HCT116 (cell line): ENCODE data around the gene WDR27. TPM values are rescaled to one million over a fixed set of nuclear protein-coding genes. Genes with fewer than 3 reads are reported as not detected.

Source experiments
- ATAC-seq: fragments of 200-7000 bp; cut with Tn5 transposase; 2 replicates; pipeline ENCODE4 v1.9.1; 2020; ENCODE audit warnings: mild to moderate bottlenecking, moderate library complexity
- BruUV-seq: library from RNA; stranded (reverse); fragments of 400-500 nt; replicated peaks from 2 replicates; lab custom pipeline; 2021; lab: Mats Ljungman, UMichigan
- CTCF ChIA-PET: fragments of 300-600 bp; sonication (Branson Sonifier 250); formaldehyde crosslinking; loops from one replicate; lab custom pipeline; 2021; ENCODE audit warnings: antibody characterized with exemption; lab: Charles Lee
- POLR2A ChIA-PET: fragments of 300-600, 350-600 bp; sonication (Branson Sonifier 250); formaldehyde crosslinking; loops from one replicate; lab custom pipeline; 2021; ENCODE audit warnings: antibody characterized with exemption; lab: Charles Lee
- RAD21 ChIA-PET, 2 experiments: fragments of 300-600 bp; sonication (Branson Sonifier 250); formaldehyde crosslinking; loops; one replicate each; lab custom pipeline; 2023; ENCODE audit warnings: low total read pairs in 2 of 2; ENCODE audit not compliant: uncharacterized antibody in 2 of 2, unreplicated experiment in 2 of 2, low non-redundant PET in 1 of 2; lab: Charles Lee
- DNase-seq: peaks from one replicate; pipeline ENCODE4 v3.0.0-alpha.2; 2010; ENCODE audit warnings: low read depth, low spot score
- H2AFZ ChIP-seq: fragments of 200-600 bp; shearing (Covaris generic), sonication (generic); 2 replicates; pipeline ENCODE4 v1.6.1; 2017; ENCODE audit warnings: low read depth, mixed run types, mixed read lengths, antibody characterized with exemption, low read length; ENCODE audit not compliant: poor library complexity, severe bottlenecking
- H3K27ac ChIP-seq: 2 replicates; pipeline ENCODE4 v1.5.1; 2012; ENCODE audit warnings: low read depth, low read length
- H3K27me3 ChIP-seq: fragments of 200-600 bp; sonication (generic); 2 replicates; pipeline ENCODE4 v1.6.1; 2016; ENCODE audit warnings: mixed run types, low read length, mixed read lengths; ENCODE audit not compliant: insufficient read depth
- H3K36me3 ChIP-seq, 2 experiments: fragments of 200-500 bp in 1 of 2; fragments of 200-600 bp in 1 of 2; sonication (Bioruptor generic) in 1 of 2; sonication (generic) in 1 of 2; 2 replicates each; pipeline versions ENCODE4 v1.5.1 to v1.6.1; 2014 to 2016; ENCODE audit warnings: low read length in 2 of 2, inconsistent platforms in 1 of 2, mixed read lengths in 1 of 2, mixed run types in 1 of 2; ENCODE audit not compliant: insufficient read depth in 2 of 2, control insufficient read depth in 1 of 2
- H3K4me1 ChIP-seq, 2 experiments: fragments of 200-600 bp in 1 of 2; sonication (generic) in 1 of 2; 2 replicates each; pipeline versions ENCODE4 v1.5.1 to v1.6.1; 2012 to 2017; ENCODE audit warnings: low read length in 2 of 2, inconsistent platforms in 1 of 2, mild to moderate bottlenecking in 1 of 2, mixed read lengths in 1 of 2, mixed run types in 1 of 2, moderate library complexity in 1 of 2; ENCODE audit not compliant: insufficient read depth in 2 of 2, control insufficient read depth in 1 of 2
- H3K4me2 ChIP-seq: fragments of 200-600 bp; sonication (generic); 2 replicates; pipeline ENCODE4 v1.6.1; 2017; ENCODE audit warnings: mixed run types, low read length, mixed read lengths
- H3K4me3 ChIP-seq, 2 experiments: fragments of 200-600 bp in 1 of 2; sonication (generic) in 1 of 2; replicated peaks in 1 of 2; 2 replicates each; pipeline ENCODE4 v1.5.1; 2011 to 2016; ENCODE audit warnings: low read length in 2 of 2, control low read depth in 1 of 2, low read depth in 1 of 2, mild to moderate bottlenecking in 1 of 2, mixed read lengths in 1 of 2, mixed run types in 1 of 2
- H3K79me2 ChIP-seq: fragments of 200-600 bp; sonication (generic); 2 replicates; pipeline ENCODE4 v1.6.1; 2017; ENCODE audit warnings: mild to moderate bottlenecking, mixed run types, low read length, moderate library complexity, mixed read lengths; ENCODE audit not compliant: insufficient read depth
- H3K9ac ChIP-seq: fragments of 200-600 bp; sonication (generic); 2 replicates; pipeline ENCODE4 v1.6.1; 2016; ENCODE audit warnings: low read length, mixed read lengths
- H3K9me2 ChIP-seq: fragments of 200-600 bp; sonication (generic), shearing (Covaris generic); 2 replicates; pipeline ENCODE4 v1.6.1; 2017; ENCODE audit warnings: mixed run types, mild to moderate bottlenecking, moderate library complexity; ENCODE audit not compliant: insufficient read depth
- H3K9me3 ChIP-seq, 2 experiments: fragments of 200-500 bp in 1 of 2; fragments of 200-600 bp in 1 of 2; sonication (Bioruptor generic) in 1 of 2; sonication (generic) in 1 of 2; 2 replicates each; pipeline ENCODE4 v1.6.1; 2014 to 2017; ENCODE audit warnings: low read length in 2 of 2, mixed read lengths in 2 of 2, inconsistent platforms in 1 of 2, low read depth in 1 of 2, mild to moderate bottlenecking in 1 of 2, mixed run types in 1 of 2, moderate library complexity in 1 of 2; ENCODE audit not compliant: control insufficient read depth in 1 of 2, insufficient read depth in 1 of 2
- H4K20me1 ChIP-seq: fragments of 200-600 bp; sonication (generic), shearing (Covaris generic); 2 replicates; pipeline ENCODE4 v1.6.1; 2017; ENCODE audit warnings: mixed run types, mild to moderate bottlenecking, moderate library complexity; ENCODE audit not compliant: insufficient read depth
- CBX3 ChIP-seq: IDR thresholded peaks from 2 replicates; pipeline ENCODE4 v1.6.1; 2012; ENCODE audit warnings: low read depth
- CEBPB ChIP-seq: IDR thresholded peaks from 2 replicates; pipeline ENCODE4 v1.6.1; 2012; ENCODE audit warnings: low read depth
- CTCF ChIP-seq, 3 experiments: fragments of 200-600 bp in 1 of 3; sonication (generic) in 1 of 3; IDR thresholded peaks in 2 of 3; conservative IDR thresholded peaks in 1 of 3; 2 replicates each; pipeline ENCODE4 v1.5.1; 2012 to 2017; ENCODE audit warnings: low read depth in 2 of 3, low read length in 2 of 3, antibody characterized with exemption in 1 of 3, borderline replicate concordance in 1 of 3, control low read depth in 1 of 3, mild to moderate bottlenecking in 1 of 3, mixed read lengths in 1 of 3, mixed run types in 1 of 3, moderate library complexity in 1 of 3; ENCODE audit not compliant: insufficient read depth in 1 of 3
- ELF1 ChIP-seq: IDR thresholded peaks from 2 replicates; pipeline ENCODE4 v1.6.1; 2012; ENCODE audit warnings: low read depth, borderline replicate concordance
- EZH2 ChIP-seq: fragments of 200-600 bp; sonication (generic); IDR thresholded peaks from 2 replicates; pipeline ENCODE4 v1.6.1; 2017; ENCODE audit warnings: antibody characterized with exemption, mixed run types
- FOSL1 ChIP-seq: IDR thresholded peaks from 2 replicates; pipeline ENCODE4 v1.6.1; 2012; ENCODE audit warnings: low read depth
- POLR2AphosphoS5 ChIP-seq: IDR thresholded peaks from 2 replicates; pipeline ENCODE4 v1.6.1; 2011; ENCODE audit warnings: mild to moderate bottlenecking, low read depth, low read length, moderate library complexity
- RAD21 ChIP-seq: IDR thresholded peaks from 2 replicates; pipeline ENCODE4 v1.6.1; 2012; ENCODE audit warnings: low read depth, mild to moderate bottlenecking
- REST ChIP-seq: IDR thresholded peaks from 2 replicates; pipeline ENCODE4 v1.6.1; 2012; ENCODE audit warnings: low read depth
- SP1 ChIP-seq: IDR thresholded peaks from 2 replicates; pipeline ENCODE4 v1.6.1; 2012; ENCODE audit warnings: low read depth
- SRF ChIP-seq: IDR thresholded peaks from 2 replicates; pipeline ENCODE4 v1.6.1; 2012; ENCODE audit warnings: low read depth
- TCF7L2 ChIP-seq: IDR thresholded peaks from 2 replicates; pipeline ENCODE4 v1.7.0; 2011; ENCODE audit warnings: borderline replicate concordance, inconsistent platforms; ENCODE audit not compliant: insufficient read depth, insufficient read length; ENCODE audit errors: extremely low read depth
- YY1 ChIP-seq: IDR thresholded peaks from 2 replicates; pipeline ENCODE4 v1.6.1; 2011; ENCODE audit warnings: low read length, low read depth, moderate library complexity, mild to moderate bottlenecking; ENCODE audit not compliant: insufficient replicate concordance; ENCODE audit errors: extremely low read depth
- ZBTB33 ChIP-seq: IDR thresholded peaks from 2 replicates; pipeline ENCODE4 v1.6.1; 2011; ENCODE audit warnings: mild to moderate bottlenecking, low read length, moderate library complexity; ENCODE audit not compliant: insufficient replicate concordance; ENCODE audit errors: extremely low read depth
- ZFX ChIP-seq: fragments of 450-650 bp; IDR thresholded peaks from 2 replicates; pipeline ENCODE4 v1.6.1; 2017
- ZNF274 ChIP-seq: fragments of 200-500 bp; sonication (Bioruptor generic); IDR thresholded peaks from 2 replicates; pipeline ENCODE4 v1.6.1; 2014; ENCODE audit warnings: mild to moderate bottlenecking, low read depth, low read length, inconsistent platforms
- intact Hi-C: fragments of 100-400 bp; cut with micrococcal nuclease; formaldehyde crosslinking; loops from 2 replicates; pipeline ENCODE4 v1.10.0; 2022
- total RNA-seq: library from RNA; stranded (reverse); gene quantifications from one replicate; pipeline ENCODE4 v1.2.1, GENCODE V29; 2021; ENCODE audit not compliant: unreplicated experiment
- TF ChIP-seq, protein P1 (sequence below): IDR thresholded peaks from 2 replicates; pipeline ENCODE4 v1.6.1; 2012
- TF ChIP-seq, protein P2 (sequence below): IDR thresholded peaks from 2 replicates; pipeline ENCODE4 v1.6.1; 2012

WDR27 gene
- total RNA-seq, 1 experiment from 2014 or later, result 60.6 TPM

DNA sequence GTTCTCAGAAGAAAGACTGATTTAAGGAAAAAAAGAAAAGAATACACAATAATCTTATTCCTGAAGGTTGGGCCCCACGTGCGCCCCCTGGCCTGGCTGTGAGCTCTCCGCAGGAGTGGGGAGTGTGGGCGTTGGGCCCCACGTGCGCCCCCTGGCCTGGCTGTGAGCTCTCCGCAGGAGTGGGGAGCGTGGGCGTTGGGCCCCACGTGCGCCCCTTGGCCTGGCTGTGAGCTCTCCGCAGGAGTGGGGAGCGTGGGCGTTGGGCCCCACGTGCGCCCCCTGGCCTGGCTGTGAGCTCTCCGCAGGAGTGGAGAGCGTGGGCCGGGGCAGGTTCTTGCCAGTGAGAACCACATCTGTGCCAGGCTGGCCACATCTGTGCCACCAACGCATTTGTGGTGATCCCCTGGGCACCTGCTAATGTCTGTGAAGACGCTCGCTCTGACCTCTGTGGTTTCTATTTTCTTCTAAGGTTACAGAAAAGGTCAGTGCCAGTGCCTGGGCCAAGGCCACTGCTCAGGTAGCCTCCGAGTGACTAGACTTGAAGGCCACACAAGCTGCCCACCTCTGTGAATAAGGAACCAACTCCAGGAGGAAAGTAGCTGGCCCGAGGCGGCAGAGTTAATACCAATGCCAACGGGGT lies 41.0 kb downstream of the WDR27 start:
- POLR2A ChIA-PET, result no interaction called here
- no peak for ATAC-seq

More for the DNA sequence above, 41.0 kb downstream of the WDR27 start:
- H3K36me3 ChIP-seq, result peaks cover 21 to 30% of the 10 kb centered on the region in 2 experiments; a peak in 3 of 4 replicates
- no peaks in the 10 kb centered on the region for H3K9me2 ChIP-seq
- TF ChIP-seq CTCF (IDR thresholded peaks at IDR 0.05 in 2 of 3, conservative IDR thresholded peaks at IDR 0.05 in 1 of 3; ENCODE audit: borderline replicate concordance in 1 of 3, insufficient read depth in 1 of 3, low read depth in 2 of 3, low read length in 2 of 3), result no peak
- TF ChIP-seq EZH2, result no peak
- TF ChIP-seq CBX3, result no peak
- TF ChIP-seq ZFX, result no peak
- no peak for TF ChIP-seq RAD21
- no peak for TF ChIP-seq YY1
- no peak for TF ChIP-seq REST
- no peak for TF ChIP-seq ZNF274
- TF ChIP-seq FOSL1, result no peak
- no peak for TF ChIP-seq TCF7L2
- no peak for TF ChIP-seq POLR2AphosphoS5
- TF ChIP-seq, protein P1, sequence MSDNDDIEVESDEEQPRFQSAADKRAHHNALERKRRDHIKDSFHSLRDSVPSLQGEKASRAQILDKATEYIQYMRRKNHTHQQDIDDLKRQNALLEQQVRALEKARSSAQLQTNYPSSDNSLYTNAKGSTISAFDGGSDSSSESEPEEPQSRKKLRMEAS, result no peak
- TF ChIP-seq, protein P2, sequence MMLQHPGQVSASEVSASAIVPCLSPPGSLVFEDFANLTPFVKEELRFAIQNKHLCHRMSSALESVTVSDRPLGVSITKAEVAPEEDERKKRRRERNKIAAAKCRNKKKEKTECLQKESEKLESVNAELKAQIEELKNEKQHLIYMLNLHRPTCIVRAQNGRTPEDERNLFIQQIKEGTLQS, result no peak
- no peak for TF ChIP-seq ELF1
- no peak for TF ChIP-seq ZBTB33
- no peak for TF ChIP-seq SP1
- no peak for TF ChIP-seq CEBPB
- TF ChIP-seq SRF, result no peak
- H4K20me1 ChIP-seq, result no peaks in the 10 kb centered on the region
- no peak for DNase-seq
- no peak overlapping the region for H3K9ac ChIP-seq
- H3K4me1 ChIP-seq, result no peaks in the 10 kb centered on the region
- CTCF ChIA-PET, result no interaction called here
- H3K4me2 ChIP-seq, result no peak overlapping the region
- no peaks in the 10 kb centered on the region for H3K27me3 ChIP-seq
- BruUV-seq, result no TSS peak
- H3K79me2 ChIP-seq, result no peaks in the 10 kb centered on the region
- RAD21 ChIA-PET, result no interaction called here
- no peak overlapping the region for H3K4me3 ChIP-seq
- no peak overlapping the region for H3K27ac ChIP-seq
- intact Hi-C loops, result no loop called here
- H3K9me3 ChIP-seq, result no peaks in the 10 kb centered on the region
- no peak overlapping the region for H2AFZ ChIP-seq
